IPS-15b (cell line): ENCODE results near the gene FMNL2.

Experiments used
- H3K27me3 ChIP-seq: one replicate; pipeline ENCODE4 v1.6.1; 2013; ENCODE audit warnings: low read length; ENCODE audit not compliant: control insufficient read depth, insufficient read depth
- H3K36me3 ChIP-seq: one replicate; pipeline ENCODE4 v1.6.1; 2013; ENCODE audit warnings: low read length; ENCODE audit not compliant: control insufficient read depth, insufficient read depth
- H3K4me1 ChIP-seq: one replicate; pipeline ENCODE4 v1.6.1; 2013; ENCODE audit warnings: mild to moderate bottlenecking, low read length; ENCODE audit not compliant: control insufficient read depth, insufficient read depth
- H3K4me3 ChIP-seq: one replicate; pipeline ENCODE4 v1.5.1; 2013; ENCODE audit warnings: low read depth, low read length
- H3K9ac ChIP-seq: one replicate; pipeline ENCODE4 v1.6.1; 2013; ENCODE audit warnings: low read depth, mild to moderate bottlenecking, low read length
- H3K9me3 ChIP-seq: one replicate; pipeline ENCODE4 v1.6.1; 2013; ENCODE audit warnings: mild to moderate bottlenecking, low read length; ENCODE audit not compliant: control insufficient read depth, insufficient read depth

The FMNL2 gene

GRCh38 chr2:152447897-152448296 lies 112.9 kb downstream of the FMNL2 start:
- Histone ChIP-seq H3K4me3 (no peak overlapping the region), H3K9me3 (no peaks in the 10 kb centered on the region), H3K27me3 (no peaks in the 10 kb centered on the region), H3K4me1 (peaks cover 34% of the 10 kb centered on the region), H3K36me3 (no peaks in the 10 kb centered on the region), H3K9ac (no peak overlapping the region)

GRCh38 chr2:152448606-152449005 lies 113.6 kb downstream of the FMNL2 start:
- no peak overlapping the region for H3K4me3 ChIP-seq
- peaks cover 35% of the 10 kb centered on the region for H3K4me1 ChIP-seq
- no peak overlapping the region for H3K9ac ChIP-seq
- no peaks in the 10 kb centered on the region for H3K9me3 ChIP-seq
- no peaks in the 10 kb centered on the region for H3K27me3 ChIP-seq
- H3K36me3 ChIP-seq = no peaks in the 10 kb centered on the region

GRCh38 chr2:152449578-152449977 lies 114.6 kb downstream of the FMNL2 start:
- Histone ChIP-seq H3K27me3 (no peaks in the 10 kb centered on the region), H3K9ac (no peak overlapping the region), H3K4me3 (no peak overlapping the region), H3K4me1 (peaks cover 39% of the 10 kb centered on the region), H3K9me3 (no peaks in the 10 kb centered on the region), H3K36me3 (no peaks in the 10 kb centered on the region)

GRCh38 chr2:152450176-152450575 lies 115.2 kb downstream of the FMNL2 start:
- Histone ChIP-seq H3K4me3 (no peak overlapping the region), H3K4me1 (peaks cover 43% of the 10 kb centered on the region), H3K27me3 (no peaks in the 10 kb centered on the region), H3K9ac (no peak overlapping the region), H3K36me3 (no peaks in the 10 kb centered on the region), H3K9me3 (no peaks in the 10 kb centered on the region)

- peak overlapping the region; percentile 16 for H3K4me3 ChIP-seq
- peaks cover 41% of the 10 kb centered on the region for H3K4me1 ChIP-seq
- peak overlapping the region; percentile 4 for H3K9ac ChIP-seq
- no peaks in the 10 kb centered on the region for H3K9me3 ChIP-seq
- no peaks in the 10 kb centered on the region for H3K27me3 ChIP-seq
- H3K36me3 ChIP-seq = no peaks in the 10 kb centered on the region
These were observed 117.4 kb downstream of the FMNL2 start for GRCh38 chr2:152452256-152452973.

GRCh38 chr2:152453129-152453911 lies 118.3 kb downstream of the FMNL2 start:
- Histone ChIP-seq H3K9me3 (no peaks in the 10 kb centered on the region), H3K4me3 (no peak overlapping the region), H3K4me1 (peaks cover 41% of the 10 kb centered on the region), H3K9ac (no peak overlapping the region), H3K27me3 (no peaks in the 10 kb centered on the region), H3K36me3 (no peaks in the 10 kb centered on the region)

- H3K36me3 ChIP-seq = no peaks in the 10 kb centered on the region
- peaks cover 34% of the 10 kb centered on the region for H3K4me1 ChIP-seq
- no peak overlapping the region for H3K9ac ChIP-seq
- H3K4me3 ChIP-seq = no peak overlapping the region
- no peaks in the 10 kb centered on the region for H3K27me3 ChIP-seq
- no peaks in the 10 kb centered on the region for H3K9me3 ChIP-seq
These were observed 119.4 kb downstream of the FMNL2 start for GRCh38 chr2:152454371-152454770.

- peaks cover 28% of the 10 kb centered on the region for H3K4me1 ChIP-seq
- H3K27me3 ChIP-seq = no peaks in the 10 kb centered on the region
- H3K4me3 ChIP-seq = no peak overlapping the region
- no peaks in the 10 kb centered on the region for H3K36me3 ChIP-seq
- H3K9me3 ChIP-seq = no peaks in the 10 kb centered on the region
- no peak overlapping the region for H3K9ac ChIP-seq
These were observed 120.0 kb downstream of the FMNL2 start for GRCh38 chr2:152454960-152455359.

- H3K9me3 ChIP-seq = no peaks in the 10 kb centered on the region
- no peak overlapping the region for H3K4me3 ChIP-seq
- H3K4me1 ChIP-seq = peaks cover 23% of the 10 kb centered on the region
These were observed 120.8 kb downstream of the FMNL2 start for GRCh38 chr2:152455738-152456137.

GRCh38 chr2:152456262-152456661 lies 121.3 kb downstream of the FMNL2 start:
- Histone ChIP-seq H3K9me3 (no peaks in the 10 kb centered on the region), H3K36me3 (no peaks in the 10 kb centered on the region), H3K4me3 (no peak overlapping the region), H3K27me3 (no peaks in the 10 kb centered on the region), H3K4me1 (peaks cover 23% of the 10 kb centered on the region), H3K9ac (no peak overlapping the region)

More at GRCh38 chr2:152455738-152456137, 120.8 kb downstream of the FMNL2 start:
- no peaks in the 10 kb centered on the region for H3K36me3 ChIP-seq
- no peaks in the 10 kb centered on the region for H3K27me3 ChIP-seq
- H3K9ac ChIP-seq = no peak overlapping the region

GRCh38 chr2:152458441-152458940 lies 123.5 kb downstream of the FMNL2 start:
- Histone ChIP-seq H3K27me3 (no peaks in the 10 kb centered on the region), H3K4me1 (peaks cover 11% of the 10 kb centered on the region), H3K4me3 (no peak overlapping the region), H3K9ac (no peak overlapping the region), H3K9me3 (no peaks in the 10 kb centered on the region), H3K36me3 (no peaks in the 10 kb centered on the region)

GRCh38 chr2:152459091-152459490 lies 124.1 kb downstream of the FMNL2 start:
- Histone ChIP-seq H3K36me3 (no peaks in the 10 kb centered on the region), H3K4me1 (peaks cover 9% of the 10 kb centered on the region), H3K9ac (no peak overlapping the region), H3K9me3 (no peaks in the 10 kb centered on the region), H3K4me3 (no peak overlapping the region), H3K27me3 (no peaks in the 10 kb centered on the region)
